Measurements from ENCODE around the gene GIMAP7.

DNA sequence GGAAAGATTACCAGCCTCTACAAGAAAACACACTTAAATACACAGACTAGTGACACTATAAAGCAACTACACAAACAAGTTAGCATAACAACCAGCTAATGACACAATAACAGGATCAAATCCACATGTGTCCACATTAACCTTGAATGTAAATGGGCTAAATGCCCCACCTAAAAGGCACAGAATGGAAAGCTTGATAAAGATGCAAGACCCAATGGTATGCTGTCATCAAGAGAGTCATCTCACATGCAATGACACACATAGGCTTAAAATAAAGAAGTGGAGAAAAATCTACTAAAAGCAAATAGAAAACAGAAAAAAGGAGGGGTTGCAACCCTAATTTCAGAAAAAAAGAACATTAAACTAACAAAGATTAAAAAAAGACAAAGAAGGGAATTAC, 38.5 kb downstream of the GIMAP7 start:
- TF ChIP-seq EZH2phosphoT487 (IDR thresholded peaks at IDR 0.05; ENCODE audit: borderline replicate concordance, low read depth) (no peak), POLR2AphosphoS5 (IDR thresholded peaks at IDR 0.05; ENCODE audit: low read depth, low read length) (no peak), CHD2 (IDR thresholded peaks at IDR 0.05; ENCODE audit: low read length, partially characterized antibody) (no peak), JUND (IDR thresholded peaks at IDR 0.05) (no peak), GATA2 (CRISPR knock-in tag; IDR thresholded peaks at IDR 0.05) (no peak), MXI1 (IDR thresholded peaks at IDR 0.05; ENCODE audit: low read depth, low read length) (no peak)
- TF ChIP-seq, protein P1, sequence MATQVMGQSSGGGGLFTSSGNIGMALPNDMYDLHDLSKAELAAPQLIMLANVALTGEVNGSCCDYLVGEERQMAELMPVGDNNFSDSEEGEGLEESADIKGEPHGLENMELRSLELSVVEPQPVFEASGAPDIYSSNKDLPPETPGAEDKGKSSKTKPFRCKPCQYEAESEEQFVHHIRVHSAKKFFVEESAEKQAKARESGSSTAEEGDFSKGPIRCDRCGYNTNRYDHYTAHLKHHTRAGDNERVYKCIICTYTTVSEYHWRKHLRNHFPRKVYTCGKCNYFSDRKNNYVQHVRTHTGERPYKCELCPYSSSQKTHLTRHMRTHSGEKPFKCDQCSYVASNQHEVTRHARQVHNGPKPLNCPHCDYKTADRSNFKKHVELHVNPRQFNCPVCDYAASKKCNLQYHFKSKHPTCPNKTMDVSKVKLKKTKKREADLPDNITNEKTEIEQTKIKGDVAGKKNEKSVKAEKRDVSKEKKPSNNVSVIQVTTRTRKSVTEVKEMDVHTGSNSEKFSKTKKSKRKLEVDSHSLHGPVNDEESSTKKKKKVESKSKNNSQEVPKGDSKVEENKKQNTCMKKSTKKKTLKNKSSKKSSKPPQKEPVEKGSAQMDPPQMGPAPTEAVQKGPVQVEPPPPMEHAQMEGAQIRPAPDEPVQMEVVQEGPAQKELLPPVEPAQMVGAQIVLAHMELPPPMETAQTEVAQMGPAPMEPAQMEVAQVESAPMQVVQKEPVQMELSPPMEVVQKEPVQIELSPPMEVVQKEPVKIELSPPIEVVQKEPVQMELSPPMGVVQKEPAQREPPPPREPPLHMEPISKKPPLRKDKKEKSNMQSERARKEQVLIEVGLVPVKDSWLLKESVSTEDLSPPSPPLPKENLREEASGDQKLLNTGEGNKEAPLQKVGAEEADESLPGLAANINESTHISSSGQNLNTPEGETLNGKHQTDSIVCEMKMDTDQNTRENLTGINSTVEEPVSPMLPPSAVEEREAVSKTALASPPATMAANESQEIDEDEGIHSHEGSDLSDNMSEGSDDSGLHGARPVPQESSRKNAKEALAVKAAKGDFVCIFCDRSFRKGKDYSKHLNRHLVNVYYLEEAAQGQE (IDR thresholded peaks at IDR 0.05; ENCODE audit: low read depth, low read length) = no peak
- TF ChIP-seq, protein P2, sequence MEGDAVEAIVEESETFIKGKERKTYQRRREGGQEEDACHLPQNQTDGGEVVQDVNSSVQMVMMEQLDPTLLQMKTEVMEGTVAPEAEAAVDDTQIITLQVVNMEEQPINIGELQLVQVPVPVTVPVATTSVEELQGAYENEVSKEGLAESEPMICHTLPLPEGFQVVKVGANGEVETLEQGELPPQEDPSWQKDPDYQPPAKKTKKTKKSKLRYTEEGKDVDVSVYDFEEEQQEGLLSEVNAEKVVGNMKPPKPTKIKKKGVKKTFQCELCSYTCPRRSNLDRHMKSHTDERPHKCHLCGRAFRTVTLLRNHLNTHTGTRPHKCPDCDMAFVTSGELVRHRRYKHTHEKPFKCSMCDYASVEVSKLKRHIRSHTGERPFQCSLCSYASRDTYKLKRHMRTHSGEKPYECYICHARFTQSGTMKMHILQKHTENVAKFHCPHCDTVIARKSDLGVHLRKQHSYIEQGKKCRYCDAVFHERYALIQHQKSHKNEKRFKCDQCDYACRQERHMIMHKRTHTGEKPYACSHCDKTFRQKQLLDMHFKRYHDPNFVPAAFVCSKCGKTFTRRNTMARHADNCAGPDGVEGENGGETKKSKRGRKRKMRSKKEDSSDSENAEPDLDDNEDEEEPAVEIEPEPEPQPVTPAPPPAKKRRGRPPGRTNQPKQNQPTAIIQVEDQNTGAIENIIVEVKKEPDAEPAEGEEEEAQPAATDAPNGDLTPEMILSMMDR (IDR thresholded peaks at IDR 0.05) = no peak
- TF ChIP-seq, protein P3, sequence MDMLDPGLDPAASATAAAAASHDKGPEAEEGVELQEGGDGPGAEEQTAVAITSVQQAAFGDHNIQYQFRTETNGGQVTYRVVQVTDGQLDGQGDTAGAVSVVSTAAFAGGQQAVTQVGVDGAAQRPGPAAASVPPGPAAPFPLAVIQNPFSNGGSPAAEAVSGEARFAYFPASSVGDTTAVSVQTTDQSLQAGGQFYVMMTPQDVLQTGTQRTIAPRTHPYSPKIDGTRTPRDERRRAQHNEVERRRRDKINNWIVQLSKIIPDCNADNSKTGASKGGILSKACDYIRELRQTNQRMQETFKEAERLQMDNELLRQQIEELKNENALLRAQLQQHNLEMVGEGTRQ (IDR thresholded peaks at IDR 0.05; ENCODE audit: borderline replicate concordance, low read depth, low read length) = no peak
- TF ChIP-seq, protein P4, sequence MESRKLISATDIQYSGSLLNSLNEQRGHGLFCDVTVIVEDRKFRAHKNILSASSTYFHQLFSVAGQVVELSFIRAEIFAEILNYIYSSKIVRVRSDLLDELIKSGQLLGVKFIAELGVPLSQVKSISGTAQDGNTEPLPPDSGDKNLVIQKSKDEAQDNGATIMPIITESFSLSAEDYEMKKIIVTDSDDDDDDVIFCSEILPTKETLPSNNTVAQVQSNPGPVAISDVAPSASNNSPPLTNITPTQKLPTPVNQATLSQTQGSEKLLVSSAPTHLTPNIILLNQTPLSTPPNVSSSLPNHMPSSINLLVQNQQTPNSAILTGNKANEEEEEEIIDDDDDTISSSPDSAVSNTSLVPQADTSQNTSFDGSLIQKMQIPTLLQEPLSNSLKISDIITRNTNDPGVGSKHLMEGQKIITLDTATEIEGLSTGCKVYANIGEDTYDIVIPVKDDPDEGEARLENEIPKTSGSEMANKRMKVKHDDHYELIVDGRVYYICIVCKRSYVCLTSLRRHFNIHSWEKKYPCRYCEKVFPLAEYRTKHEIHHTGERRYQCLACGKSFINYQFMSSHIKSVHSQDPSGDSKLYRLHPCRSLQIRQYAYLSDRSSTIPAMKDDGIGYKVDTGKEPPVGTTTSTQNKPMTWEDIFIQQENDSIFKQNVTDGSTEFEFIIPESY (IDR thresholded peaks at IDR 0.05; ENCODE audit: borderline replicate concordance, low read depth) = no peak

All from SK-N-SH (cell line).